NCI-H2196 (cell line): ENCODE data around the gene CIC.

ENCODE experiments used
- DNase-seq: peaks from one replicate; lab custom pipeline; 2025; ENCODE audit not compliant: unreplicated experiment; lab: John Stamatoyannopoulos, UW

Gene CIC

DNA sequence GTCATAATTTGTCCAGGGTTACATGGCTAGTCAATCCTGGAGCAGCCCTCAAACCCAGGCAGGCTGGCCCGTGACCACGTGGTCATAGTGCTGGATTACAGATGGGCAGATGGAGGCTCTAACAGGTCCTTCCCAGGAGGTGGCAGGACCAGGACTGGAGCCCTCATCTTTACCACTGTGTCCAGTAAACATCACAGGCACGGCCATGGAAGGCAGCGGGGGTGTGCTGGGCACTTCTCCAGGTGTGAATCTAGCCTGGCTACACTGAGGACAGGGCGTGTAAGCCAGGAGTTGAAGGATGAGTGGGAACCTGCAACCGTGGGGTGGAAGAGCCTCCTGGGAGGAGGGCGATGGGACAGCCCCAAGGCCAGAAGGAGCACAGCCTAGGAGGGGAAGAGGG lies 6.1 kb downstream of the CIC start:
- no peak for DNase-seq

GRCh38 chr19:42275517-42275916 lies 6.5 kb downstream of the CIC start:
- no peak for DNase-seq

- DNase-seq = no peak
These were observed 7.2 kb downstream of the CIC start for GRCh38 chr19:42276284-42276683.

GRCh38 chr19:42276821-42277220 lies 7.8 kb downstream of the CIC start:
- DNase-seq = no peak

DNA sequence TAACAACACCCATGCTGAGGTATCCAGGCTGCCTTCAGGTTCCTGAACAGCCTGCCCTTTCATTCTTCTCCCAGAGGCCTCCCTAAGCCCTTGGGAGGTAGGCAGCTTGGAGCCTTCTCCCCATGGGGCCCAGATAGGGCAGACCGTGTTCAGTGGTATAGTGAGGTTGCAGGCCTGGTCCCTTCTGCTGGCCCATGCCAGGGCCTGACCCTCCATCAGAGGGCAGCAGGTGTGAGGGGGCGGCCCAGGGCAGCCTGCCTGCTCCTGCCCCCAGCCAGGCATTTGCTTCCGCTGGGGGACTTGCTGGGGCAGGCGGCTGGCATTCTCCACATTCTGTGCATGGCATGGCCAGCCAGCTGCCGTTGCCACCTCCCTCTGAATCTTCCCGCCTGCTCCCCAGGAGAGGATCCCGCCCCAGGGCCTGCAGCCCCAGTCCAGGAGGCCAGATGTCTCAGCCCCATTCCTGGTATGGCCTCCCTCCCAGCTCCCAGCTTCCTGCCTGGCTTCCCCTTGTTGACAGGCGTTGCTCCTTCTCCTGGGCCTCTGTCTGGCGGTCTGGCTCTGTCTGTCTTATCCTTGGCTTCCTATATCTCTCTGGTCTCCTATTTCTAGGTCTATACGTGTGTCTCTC lies 8.9 kb downstream of the CIC start:
- peak; percentile 74 for DNase-seq

- DNase-seq = no peak
These were observed 9.6 kb downstream of the CIC start for GRCh38 chr19:42278452-42279154.

GRCh38 chr19:42279155-42279901 lies 10.3 kb downstream of the CIC start:
- no peak for DNase-seq

- DNase-seq = peak; percentile 93
These were observed 11.1 kb downstream of the CIC start for GRCh38 chr19:42279902-42280814.

GRCh38 chr19:42280815-42281145 lies 11.7 kb downstream of the CIC start:
- DNase-seq = no peak

DNA sequence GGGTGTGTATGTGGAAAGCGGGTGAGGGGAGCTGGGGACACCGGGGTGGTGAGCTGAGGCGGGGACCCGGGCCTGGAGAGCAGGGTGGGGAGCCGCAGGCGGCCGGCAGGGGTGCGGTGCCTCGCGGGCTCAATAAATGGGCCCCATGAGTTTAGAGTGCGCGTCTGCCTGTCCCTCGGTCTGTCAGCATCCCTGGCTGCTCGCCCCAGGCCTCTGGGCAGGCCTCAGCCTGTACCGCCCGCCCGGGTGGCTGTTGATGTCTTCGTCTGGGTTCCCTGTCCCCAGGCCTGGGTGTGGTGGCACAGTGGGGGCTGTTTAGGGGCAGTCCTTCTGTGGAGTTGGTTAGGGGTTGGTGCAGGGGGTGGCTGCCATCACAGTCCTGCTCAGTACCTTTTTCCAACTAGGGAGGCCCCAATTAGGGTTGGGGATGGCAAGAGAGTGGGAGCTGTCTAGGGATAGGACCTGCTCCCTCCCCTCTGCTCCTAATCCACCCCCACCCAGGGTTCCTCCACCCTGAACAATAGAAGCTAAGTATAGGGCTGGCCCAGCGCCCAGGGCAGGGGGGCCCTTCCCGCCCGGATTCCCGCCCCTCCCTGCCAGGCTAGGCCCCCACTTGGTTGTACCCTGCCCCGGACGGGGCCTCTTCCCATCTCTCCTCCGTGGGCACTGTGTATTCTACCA lies 12.2 kb downstream of the CIC start:
- DNase-seq = no peak

DNA sequence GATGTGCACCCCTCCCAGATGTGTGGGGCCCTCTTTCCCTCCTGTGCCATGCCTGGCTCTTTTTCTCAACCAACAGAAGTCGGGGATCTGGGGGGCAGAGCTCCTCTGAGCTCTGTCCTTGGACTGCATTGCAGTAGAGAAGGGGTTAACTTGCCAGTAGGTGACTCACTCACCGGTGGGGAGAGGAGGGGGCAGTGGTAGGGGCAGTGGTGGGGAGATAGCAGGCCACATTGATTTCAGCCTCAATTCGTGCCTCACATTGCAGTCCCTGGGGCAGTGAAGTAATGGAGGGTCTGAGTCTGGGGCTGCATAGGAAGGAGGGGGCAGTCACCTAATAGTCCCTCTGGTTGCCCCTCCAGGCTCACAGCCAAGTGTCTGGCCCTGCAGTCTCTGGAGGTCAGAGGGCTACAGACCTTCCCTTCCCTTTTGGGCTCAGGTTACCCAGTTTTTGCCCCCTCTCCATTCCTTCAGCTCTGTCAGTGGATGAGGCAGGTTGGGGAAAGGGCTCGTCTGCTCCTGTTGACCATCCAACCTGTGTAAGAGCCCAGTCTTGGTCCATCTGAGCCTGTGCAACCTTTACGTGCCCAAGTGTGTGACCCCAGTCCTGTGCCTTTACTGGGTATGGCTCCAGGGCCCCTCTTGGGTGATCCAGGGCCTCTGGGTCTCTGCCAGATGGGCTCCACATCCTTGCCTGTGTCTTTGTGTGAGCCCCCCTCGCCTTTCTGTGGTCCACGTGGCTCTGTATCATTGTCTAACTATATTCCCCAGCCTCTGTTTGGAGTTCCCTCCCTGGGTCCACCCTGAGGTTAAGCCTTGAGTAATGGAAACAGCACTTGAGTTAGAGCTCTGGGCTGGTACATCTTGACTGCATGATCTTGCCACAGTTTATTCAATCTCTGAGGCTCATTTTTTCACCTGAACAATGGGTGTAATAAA lies 13.0 kb downstream of the CIC start:
- DNase-seq = no peak

DNA sequence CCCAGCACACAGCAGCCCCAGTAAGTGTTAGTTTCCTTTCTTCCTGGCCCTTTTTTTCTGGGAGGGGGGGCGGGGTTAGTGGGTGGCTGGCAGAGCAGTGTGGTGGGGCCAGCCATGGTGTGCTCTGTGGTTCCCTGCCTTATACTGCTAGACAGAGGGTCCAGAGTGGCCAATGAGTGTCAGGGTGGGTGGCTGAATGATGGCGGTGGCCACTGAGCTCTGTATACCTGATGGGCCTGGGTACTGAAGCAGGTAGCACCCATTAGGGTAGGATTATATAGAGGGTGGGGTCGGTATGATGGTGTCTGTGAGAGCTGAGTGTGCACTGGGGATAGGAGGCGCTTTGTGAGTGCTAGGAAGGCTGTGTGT lies 13.8 kb downstream of the CIC start:
- DNase-seq = no peak

GRCh38 chr19:42283188-42284065 lies 14.4 kb downstream of the CIC start:
- peak; percentile 96 for DNase-seq

DNA sequence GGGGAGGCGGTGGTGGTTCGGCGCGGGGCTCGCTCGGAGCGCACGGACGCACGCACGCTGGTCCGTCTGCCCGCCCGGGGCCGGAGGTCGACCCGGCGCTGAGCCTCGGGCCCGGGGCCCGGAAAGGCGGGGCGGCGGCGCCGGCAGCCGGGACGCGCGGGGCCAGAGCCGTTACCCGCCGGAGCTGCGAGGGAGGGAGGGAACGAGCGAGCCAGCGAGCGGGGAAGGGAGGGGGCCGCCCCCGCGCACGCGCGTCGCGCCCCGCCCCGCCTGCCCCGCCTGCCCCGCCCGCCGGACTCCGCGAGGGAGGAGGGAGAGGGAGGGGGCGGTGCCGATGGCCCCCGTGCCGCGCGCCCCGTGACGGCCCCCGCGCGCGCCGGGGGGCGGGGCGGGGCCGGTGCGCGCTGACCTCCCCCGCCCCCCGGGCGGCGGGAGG lies 15.0 kb downstream of the CIC start:
- peak; percentile 90 for DNase-seq

DNA sequence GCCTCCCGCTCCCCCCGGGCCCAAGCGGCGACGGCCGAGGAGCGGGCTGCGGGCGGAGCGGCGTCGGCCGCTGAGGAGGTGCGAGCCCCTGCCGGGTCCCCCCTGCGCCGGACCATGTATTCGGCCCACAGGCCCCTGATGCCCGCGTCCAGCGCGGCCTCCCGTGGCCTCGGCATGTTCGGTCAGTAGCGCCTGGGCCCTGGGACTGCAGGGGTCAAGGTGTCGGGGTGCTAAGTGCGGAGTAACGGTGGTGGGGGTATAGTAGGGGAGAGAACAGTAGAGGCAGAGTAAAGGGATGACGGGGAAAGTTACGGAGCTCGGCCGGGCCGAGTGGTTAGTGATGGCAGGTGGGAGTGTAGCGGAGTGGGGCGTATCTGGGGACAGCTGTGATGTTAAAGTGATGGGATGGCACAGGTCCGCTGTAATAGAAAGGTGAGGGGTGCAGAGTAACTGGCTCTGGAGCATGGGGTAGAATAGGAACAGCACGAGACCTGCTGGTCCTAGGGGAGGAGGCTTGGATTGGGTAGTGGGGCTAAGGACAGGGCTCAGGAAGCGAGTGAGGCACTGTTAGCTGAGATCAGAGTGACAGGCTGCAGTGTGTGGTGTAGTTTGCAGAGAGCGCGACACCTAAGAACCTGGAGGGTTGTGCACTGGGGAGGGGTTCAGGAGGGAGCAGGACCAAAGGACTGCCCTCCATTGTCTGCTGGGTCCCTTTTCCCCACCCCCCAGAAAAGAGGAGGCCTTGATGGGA lies 15.7 kb downstream of the CIC start:
- DNase-seq = no peak

- no peak for DNase-seq
These were observed 16.5 kb downstream of the CIC start for GRCh38 chr19:42285541-42285941.

- no peak for DNase-seq
These were observed 16.9 kb downstream of the CIC start for GRCh38 chr19:42285988-42286348.
